ENCODE measurements around the gene TRIM33. TPM values are rescaled to one million over a fixed set of nuclear protein-coding genes. Genes with fewer than 3 reads are reported as not detected.

The TRIM33 gene
- total RNA-seq, 3 donors from 2014 or later (not counting 1 experiment from before 2014, with no cell fraction given) = 70.6 to 91.5 (median 86.1) TPM

DNA sequence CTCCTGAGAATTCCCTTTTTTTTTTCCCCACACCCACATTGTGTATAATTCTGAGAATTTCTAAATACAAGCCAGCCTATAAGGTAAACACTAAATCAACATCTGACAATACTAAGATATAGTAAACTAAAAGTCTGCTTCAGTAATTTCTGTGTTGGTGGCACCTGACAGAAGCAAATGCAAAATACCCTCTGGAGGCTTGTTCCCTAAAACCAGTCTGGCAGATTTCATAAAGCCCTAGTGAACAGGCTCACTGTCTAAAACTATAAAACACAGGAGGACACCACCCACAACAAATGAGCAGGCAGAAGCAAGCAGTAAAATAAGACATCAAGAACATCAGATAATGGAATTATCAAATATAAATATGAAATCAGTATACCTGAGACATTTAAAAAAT lies 11.5 kb downstream of the TRIM33 start:
- H3K27me3 ChIP-seq (ENCODE audit: control insufficient read depth, insufficient read depth, low read length) = no peaks in the 10 kb centered on the region

DNA sequence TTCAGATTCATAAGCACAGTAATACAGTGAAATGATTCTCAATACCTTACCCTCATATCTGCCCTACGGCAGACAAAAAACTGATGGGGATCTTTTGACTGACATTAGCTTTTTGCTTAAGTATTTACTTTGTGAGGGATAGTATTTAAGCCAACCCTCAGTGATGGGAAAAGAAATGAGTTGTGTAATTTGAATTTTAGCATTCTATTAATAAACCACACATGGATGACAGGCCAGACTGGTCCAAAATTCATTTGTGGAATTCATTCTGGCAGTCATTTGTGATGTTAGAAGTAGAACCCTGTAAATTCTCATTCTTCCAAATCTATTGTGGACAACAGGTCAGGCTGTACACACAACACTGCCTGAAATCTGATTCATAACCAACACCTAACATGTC lies 14.9 kb downstream of the TRIM33 start:
- ATAC-seq = no peak
- no CpG with 5 or more reads among the region's 1 CpG for WGBS (ENCODE audit: insufficient coverage)
- Histone ChIP-seq H3K36me3 (ENCODE audit: control insufficient read depth, insufficient read depth, low read length) (no peaks in the 10 kb centered on the region), H3K4me3 (ENCODE audit: low read length) (no peak overlapping the region), H3K27me3 (ENCODE audit: control insufficient read depth, insufficient read depth, low read length) (no peaks in the 10 kb centered on the region), H3K4me1 (ENCODE audit: control insufficient read depth, insufficient read depth, low read length) (no peaks in the 10 kb centered on the region), H3K27ac (ENCODE audit: low read length) (no peak overlapping the region), H3K9me3 (ENCODE audit: control insufficient read depth, insufficient read depth, low read length) (no peaks in the 10 kb centered on the region)
- intact Hi-C loops (cut with micrococcal nuclease) = no loop called here
- H3K36me3 Mint-ChIP-seq = peaks cover 7% of the 10 kb centered on the region
- H3K9me3 Mint-ChIP-seq = peaks cover 3 to 7% of the 10 kb centered on the region in 2 donors
- DNase-seq = no peak
- H3K27me3 Mint-ChIP-seq (ENCODE audit: low read depth in 2 of 2) = no peaks in the 10 kb centered on the region
- H3K4me1 Mint-ChIP-seq = peaks cover 57 to 66% of the 10 kb centered on the region in 2 donors
- no peak overlapping the region for H3K27ac Mint-ChIP-seq
- no peak overlapping the region for H3K4me3 Mint-ChIP-seq
- TF ChIP-seq, protein P1, sequence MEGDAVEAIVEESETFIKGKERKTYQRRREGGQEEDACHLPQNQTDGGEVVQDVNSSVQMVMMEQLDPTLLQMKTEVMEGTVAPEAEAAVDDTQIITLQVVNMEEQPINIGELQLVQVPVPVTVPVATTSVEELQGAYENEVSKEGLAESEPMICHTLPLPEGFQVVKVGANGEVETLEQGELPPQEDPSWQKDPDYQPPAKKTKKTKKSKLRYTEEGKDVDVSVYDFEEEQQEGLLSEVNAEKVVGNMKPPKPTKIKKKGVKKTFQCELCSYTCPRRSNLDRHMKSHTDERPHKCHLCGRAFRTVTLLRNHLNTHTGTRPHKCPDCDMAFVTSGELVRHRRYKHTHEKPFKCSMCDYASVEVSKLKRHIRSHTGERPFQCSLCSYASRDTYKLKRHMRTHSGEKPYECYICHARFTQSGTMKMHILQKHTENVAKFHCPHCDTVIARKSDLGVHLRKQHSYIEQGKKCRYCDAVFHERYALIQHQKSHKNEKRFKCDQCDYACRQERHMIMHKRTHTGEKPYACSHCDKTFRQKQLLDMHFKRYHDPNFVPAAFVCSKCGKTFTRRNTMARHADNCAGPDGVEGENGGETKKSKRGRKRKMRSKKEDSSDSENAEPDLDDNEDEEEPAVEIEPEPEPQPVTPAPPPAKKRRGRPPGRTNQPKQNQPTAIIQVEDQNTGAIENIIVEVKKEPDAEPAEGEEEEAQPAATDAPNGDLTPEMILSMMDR (IDR thresholded peaks at IDR 0.05) = no peak

More for the DNA sequence above, 11.5 kb downstream of the TRIM33 start:
- Mint-ChIP-seq H3K4me3 (no peak overlapping the region), H3K36me3 (no peaks in the 10 kb centered on the region), H3K27me3 (ENCODE audit: low read depth in 2 of 2) (no peaks in the 10 kb centered on the region), H3K9me3 (no peaks in the 10 kb centered on the region), H3K27ac (peak overlapping the region; percentile 25 to 69), H3K4me1 (peaks cover 49 to 58% of the 10 kb centered on the region in 2 donors)
- DNase-seq = no peak
- H3K4me1 ChIP-seq (ENCODE audit: control insufficient read depth, insufficient read depth, low read length) = peaks cover 3% of the 10 kb centered on the region
- H3K9me3 ChIP-seq (ENCODE audit: control insufficient read depth, insufficient read depth, low read length) = no peaks in the 10 kb centered on the region
- intact Hi-C loops (cut with micrococcal nuclease) = no loop called here
- H3K36me3 ChIP-seq (ENCODE audit: control insufficient read depth, insufficient read depth, low read length) = no peaks in the 10 kb centered on the region
- no peak for ATAC-seq
- TF ChIP-seq, protein P1 (IDR thresholded peaks at IDR 0.05) = no peak
- H3K27ac ChIP-seq (ENCODE audit: low read length) = no peak overlapping the region
- H3K4me3 ChIP-seq (ENCODE audit: low read length) = no peak overlapping the region

DNA sequence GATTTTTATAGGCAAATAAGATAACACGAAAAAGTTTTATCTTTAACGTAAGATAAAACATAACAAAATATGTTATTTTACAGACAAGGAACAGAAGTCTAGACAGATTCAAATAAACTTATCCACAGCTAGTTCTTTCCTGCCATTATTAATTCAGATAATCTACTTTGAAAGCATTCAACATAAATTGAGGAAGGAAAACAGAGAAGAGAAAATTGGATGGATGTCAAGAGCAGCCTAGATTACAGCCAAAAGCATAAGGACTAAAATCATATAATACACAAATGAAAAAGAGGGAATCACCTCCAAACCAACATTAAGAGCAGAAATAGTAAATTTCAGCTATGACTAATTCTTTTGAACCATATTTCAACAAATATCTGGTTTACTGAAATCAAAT lies 15.5 kb downstream of the TRIM33 start:
- Mint-ChIP-seq H3K27me3 (ENCODE audit: low read depth in 2 of 2) (no peaks in the 10 kb centered on the region), H3K36me3 (peaks cover 7% of the 10 kb centered on the region)
- ATAC-seq = no peak

DNA sequence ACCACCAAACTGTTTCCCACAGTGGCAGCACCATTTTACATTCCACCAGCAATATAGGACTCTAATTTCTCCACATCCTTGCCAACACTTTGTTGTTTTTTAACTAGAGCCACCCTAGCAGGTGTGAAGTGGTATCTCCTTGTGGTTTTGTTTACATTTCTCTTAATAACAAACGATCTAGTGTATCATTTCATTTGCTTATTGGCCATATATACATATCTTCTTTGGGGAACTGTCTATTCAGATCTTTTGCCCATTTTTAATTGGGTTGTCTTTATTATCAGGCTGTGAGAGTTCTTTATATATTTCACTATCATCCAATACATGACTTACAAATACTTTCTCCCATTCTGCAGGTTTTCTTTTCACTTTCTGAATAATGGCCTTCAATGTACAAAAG lies 18.0 kb downstream of the TRIM33 start:
- H3K27me3 ChIP-seq (ENCODE audit: control insufficient read depth, insufficient read depth, low read length) = no peaks in the 10 kb centered on the region
- H3K4me1 ChIP-seq (ENCODE audit: control insufficient read depth, insufficient read depth, low read length) = peaks cover 14% of the 10 kb centered on the region
- H3K4me1 Mint-ChIP-seq = peaks cover 71 to 79% of the 10 kb centered on the region in 2 donors
- no peaks in the 10 kb centered on the region for H3K27me3 Mint-ChIP-seq (ENCODE audit: low read depth in 2 of 2)
- H3K4me3 ChIP-seq (ENCODE audit: low read length) = no peak overlapping the region
- no peaks in the 10 kb centered on the region for H3K36me3 ChIP-seq (ENCODE audit: control insufficient read depth, insufficient read depth, low read length)
- H3K27ac Mint-ChIP-seq = peak overlapping the region; percentile 14 to 15
- ATAC-seq = no peak
- H3K9me3 Mint-ChIP-seq = peaks cover 3 to 7% of the 10 kb centered on the region in 2 donors
- H3K27ac ChIP-seq (ENCODE audit: low read length) = no peak overlapping the region
- no peak for DNase-seq
- TF ChIP-seq, protein P1 (IDR thresholded peaks at IDR 0.05) = no peak
- intact Hi-C loops (cut with micrococcal nuclease) = no loop called here
- H3K4me3 Mint-ChIP-seq = peak overlapping the region; percentile 32
- WGBS (ENCODE audit: insufficient coverage) = no CpG with 5 or more reads among the region's 1 CpG
- peaks cover 7% of the 10 kb centered on the region for H3K36me3 Mint-ChIP-seq
- H3K9me3 ChIP-seq (ENCODE audit: control insufficient read depth, insufficient read depth, low read length) = no peaks in the 10 kb centered on the region

More for the DNA sequence above, 15.5 kb downstream of the TRIM33 start:
- peaks cover 63 to 72% of the 10 kb centered on the region in 2 donors for H3K4me1 Mint-ChIP-seq
- Histone ChIP-seq H3K9me3 (ENCODE audit: control insufficient read depth, insufficient read depth, low read length) (no peaks in the 10 kb centered on the region), H3K27ac (ENCODE audit: low read length) (no peak overlapping the region), H3K27me3 (ENCODE audit: control insufficient read depth, insufficient read depth, low read length) (no peaks in the 10 kb centered on the region), H3K4me3 (ENCODE audit: low read length) (no peak overlapping the region), H3K4me1 (ENCODE audit: control insufficient read depth, insufficient read depth, low read length) (no peaks in the 10 kb centered on the region), H3K36me3 (ENCODE audit: control insufficient read depth, insufficient read depth, low read length) (no peaks in the 10 kb centered on the region)
- H3K27ac Mint-ChIP-seq = no peak overlapping the region
- 79% methylated on average over 2 of the region's 2 CpGs for WGBS (ENCODE audit: insufficient coverage)
- no peak for DNase-seq
- TF ChIP-seq, protein P1 (IDR thresholded peaks at IDR 0.05) = no peak
- H3K4me3 Mint-ChIP-seq = no peak overlapping the region
- intact Hi-C loops (cut with micrococcal nuclease) = no loop called here
- peaks cover 3 to 7% of the 10 kb centered on the region in 2 donors for H3K9me3 Mint-ChIP-seq
